GM12878 (cell line): Measurements from ENCODE around the gene GTPBP6. TPM values are rescaled to one million over a fixed set of nuclear protein-coding genes. Genes with fewer than 3 reads are reported as not detected.
"Not testable (repeated sequence)": the region's sequence is repeated elsewhere in the genome, so short reads cannot be mapped to it uniquely, and the experiment has no call there.

Source experiments
- ATAC-seq: fragments of 200-7000 bp; cut with Tn5 transposase; 3 replicates; pipeline ENCODE4 v1.9.1; 2020; ENCODE audit warnings: mild to moderate bottlenecking, moderate library complexity
- BruUV-seq: library from RNA; stranded (reverse); fragments of 400-500 nt; replicated peaks from 2 replicates; lab custom pipeline; 2021; lab: Mats Ljungman, UMichigan
- CTCF ChIA-PET: fragments of 300-600 bp; sonication (Branson Sonifier 250); formaldehyde crosslinking; extraction: SDS; loops from one replicate; lab custom pipeline; 2021; ENCODE audit warnings: inconsistent platforms; lab: Yijun Ruan, JAX
- POLR2A ChIA-PET: fragments of 350-600 bp; formaldehyde crosslinking; extraction: SDS; loops from one replicate; lab custom pipeline; 2021; ENCODE audit warnings: inconsistent platforms; lab: Charles Lee
- RAD21 ChIA-PET: fragments of 300-600 bp; sonication (Branson Sonifier 250); formaldehyde crosslinking; loops from one replicate; lab custom pipeline; 2023; ENCODE audit warnings: antibody characterized with exemption; ENCODE audit not compliant: unreplicated experiment; lab: Charles Lee
- SMC1A ChIA-PET: fragments of 300-600 bp; sonication (Branson Sonifier 250); formaldehyde crosslinking; loops from one replicate; lab custom pipeline; 2023; ENCODE audit not compliant: unreplicated experiment, uncharacterized antibody; lab: Charles Lee
- DNase-seq: peaks from one replicate; pipeline ENCODE4 v3.0.0-alpha.2; 2011; ENCODE audit warnings: low read depth, low spot score
- FAIRE-seq: peaks from 3 replicates; lab custom pipeline; 2011; peaks lifted over from hg19 to GRCh38; lab: Jason Lieb, UNC
- H2AFZ ChIP-seq: 2 replicates; pipeline ENCODE4 v1.6.0; 2011; ENCODE audit warnings: low read depth, low read length, control low read depth; ENCODE audit not compliant: control insufficient read depth
- H3K27ac ChIP-seq: 2 replicates; pipeline ENCODE4 v1.5.1; 2011; ENCODE audit warnings: control low read depth; ENCODE audit not compliant: control insufficient read depth, insufficient read depth
- H3K27me3 ChIP-seq, 2 experiments: replicated peaks in 1 of 2; 2 replicates each; pipeline versions ENCODE4 v1.6.0 to v1.6.1; 2011; ENCODE audit warnings: low read length in 1 of 2; ENCODE audit not compliant: control insufficient read depth in 2 of 2, insufficient read depth in 2 of 2
- H3K36me3 ChIP-seq, 2 experiments: 2 replicates each; pipeline ENCODE4 v1.5.1; 2011; ENCODE audit warnings: low read length in 1 of 2; ENCODE audit not compliant: control insufficient read depth in 2 of 2, insufficient read depth in 2 of 2
- H3K4me1 ChIP-seq: 2 replicates; pipeline ENCODE4 v1.6.1; 2011; ENCODE audit warnings: mild to moderate bottlenecking, low read length, moderate library complexity, mixed read lengths; ENCODE audit not compliant: control insufficient read depth, insufficient read depth
- H3K4me2 ChIP-seq: 2 replicates; pipeline ENCODE4 v1.6.0; 2011; ENCODE audit warnings: control low read depth; ENCODE audit not compliant: control insufficient read depth, insufficient read depth
- H3K4me3 ChIP-seq: fragments of 200-600 bp; sonication (generic); 2 replicates; pipeline ENCODE4 v1.5.1; 2016
- H3K79me2 ChIP-seq: 2 replicates; pipeline ENCODE4 v1.6.0; 2011; ENCODE audit warnings: low read length; ENCODE audit not compliant: control insufficient read depth, insufficient read depth
- H3K9ac ChIP-seq: 2 replicates; pipeline ENCODE4 v1.8.0; 2011; ENCODE audit warnings: low read length, control low read depth, mixed read lengths; ENCODE audit not compliant: control insufficient read depth, insufficient read depth
- H3K9me3 ChIP-seq: replicated peaks from 3 replicates; pipeline ENCODE4 v1.5.1; 2011; ENCODE audit warnings: mild to moderate bottlenecking, low read length; ENCODE audit not compliant: control insufficient read depth, insufficient read depth
- H4K20me1 ChIP-seq: 2 replicates; pipeline ENCODE4 v1.6.0; 2011; ENCODE audit not compliant: control insufficient read depth, insufficient read depth
- ATF7 ChIP-seq: fragments of 450-650 bp; IDR thresholded peaks from 2 replicates; pipeline ENCODE4 v1.6.1; 2016; ENCODE audit warnings: low read depth, mild to moderate bottlenecking
- NBN ChIP-seq: fragments of 450-650 bp; IDR thresholded peaks from 2 replicates; pipeline ENCODE4 v1.6.1; 2016
- WGBS: methylation state at CpG from one replicate; pipeline ENCODE4 v1.1.6; 2016; ENCODE audit warnings: low lambda C conversion rate; ENCODE audit not compliant: insufficient replicate concordance, insufficient coverage; ENCODE audit errors: missing lambda C conversion rate; 5-methylcytosine and 5-hydroxymethylcytosine counted together
- in situ Hi-C: fragments of 300-500 bp; cut with MboI; formaldehyde crosslinking; loops from 9 replicates; pipeline ENCODE4 v1.14.3; 2018; ENCODE audit warnings: mixed read lengths
- intact Hi-C: fragments of 100-400 bp; cut with micrococcal nuclease; formaldehyde crosslinking; loops from one replicate; pipeline ENCODE4 v1.14.2; 2022; ENCODE audit not compliant: unreplicated experiment
- polyA plus RNA-seq, 11 experiments: library from polyadenylated mRNA; depleted of rRNA in 4 of 11; unstranded in 6 of 11; stranded (reverse) in 5 of 11; fragments of >200 nt; fragmentation: Nextera tagmentation in 4 of 11; fragmentation: Illumina TruSeq in 1 of 11; extraction: Ambion mirVana in 4 of 11; extraction: Trizol in 1 of 11; gene quantifications; 1 replicate in 1 of 11; 2 replicates in 10 of 11; pipeline versions ENCODE4 v1.2.1 to v1.2.3, GENCODE V29; 2011 to 2016; ENCODE audit warnings: inconsistent platforms in 2 of 11, missing spikeins in 2 of 11, low read depth in 1 of 11
- total RNA-seq, 4 experiments: library from RNA; depleted of rRNA in 3 of 4; stranded (reverse); fragments of >200 nt in 3 of 4; fragmentation: Illumina TruSeq in 1 of 4; extraction: Trizol in 1 of 4; gene quantifications; 2 replicates each; pipeline versions ENCODE4 v1.2.1 to v1.2.3, GENCODE V29; 2013 to 2021
- TF ChIP-seq, protein P1 (sequence below): fragments of 450-650 bp; IDR thresholded peaks from 2 replicates; pipeline ENCODE4 v1.6.1; 2016; ENCODE audit warnings: mild to moderate bottlenecking

Gene GTPBP6
- total and polyA plus RNA-seq, 10 of the 15 experiments (the other 5 are each of a cell fraction or from before 2014, with no cell fraction given) = 0.31 to 71.0 (median 21.1) TPM

DNA sequence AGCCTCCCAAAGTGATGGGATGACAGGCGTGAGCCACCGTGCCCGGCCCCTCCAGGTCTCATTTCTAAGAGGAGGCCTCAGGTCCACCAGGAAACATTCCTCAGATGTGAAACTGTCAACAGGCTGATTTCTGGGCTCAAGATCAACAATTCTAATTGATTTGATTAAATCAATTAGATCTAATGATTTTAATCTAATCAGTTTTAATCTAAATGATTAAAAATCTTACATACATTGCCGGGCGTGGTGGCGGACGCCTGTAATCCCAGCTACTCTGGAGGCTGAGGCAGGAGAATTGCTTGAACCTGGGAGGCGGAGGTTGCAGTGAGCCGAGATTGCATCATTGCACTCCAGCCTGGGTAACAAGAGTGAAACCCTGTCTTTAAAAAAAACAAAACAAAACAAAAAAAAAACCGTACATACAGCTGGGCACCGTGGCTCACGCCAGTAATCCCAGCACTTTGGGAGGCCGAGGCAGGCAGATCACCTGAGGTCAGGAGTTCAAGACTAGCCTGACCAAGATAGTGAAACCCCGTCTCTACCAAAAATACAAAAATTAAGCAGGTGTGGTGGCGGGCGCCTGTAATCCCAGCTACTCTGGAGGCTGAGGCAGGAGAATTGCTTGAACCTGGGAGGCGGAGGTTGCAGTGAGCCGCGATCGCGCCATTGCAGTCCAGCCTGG is 36.5 kb downstream of the GTPBP6 start:
- H3K4me2 ChIP-seq = peak overlapping the region; percentile 59; the same call in 1 of the 2 replicates
- H3K9ac ChIP-seq, H3K36me3 ChIP-seq, H3K27me3 ChIP-seq, FAIRE-seq, POLR2A ChIA-PET, H3K9me3 ChIP-seq, H2AFZ ChIP-seq, ATAC-seq, CTCF ChIA-PET, H4K20me1 ChIP-seq, H3K79me2 ChIP-seq, SMC1A ChIA-PET, H3K27ac ChIP-seq, DNase-seq, BruUV-seq, in situ Hi-C loops, RAD21 ChIA-PET: not testable (repeated sequence)
- TF ChIP-seq, protein P1, sequence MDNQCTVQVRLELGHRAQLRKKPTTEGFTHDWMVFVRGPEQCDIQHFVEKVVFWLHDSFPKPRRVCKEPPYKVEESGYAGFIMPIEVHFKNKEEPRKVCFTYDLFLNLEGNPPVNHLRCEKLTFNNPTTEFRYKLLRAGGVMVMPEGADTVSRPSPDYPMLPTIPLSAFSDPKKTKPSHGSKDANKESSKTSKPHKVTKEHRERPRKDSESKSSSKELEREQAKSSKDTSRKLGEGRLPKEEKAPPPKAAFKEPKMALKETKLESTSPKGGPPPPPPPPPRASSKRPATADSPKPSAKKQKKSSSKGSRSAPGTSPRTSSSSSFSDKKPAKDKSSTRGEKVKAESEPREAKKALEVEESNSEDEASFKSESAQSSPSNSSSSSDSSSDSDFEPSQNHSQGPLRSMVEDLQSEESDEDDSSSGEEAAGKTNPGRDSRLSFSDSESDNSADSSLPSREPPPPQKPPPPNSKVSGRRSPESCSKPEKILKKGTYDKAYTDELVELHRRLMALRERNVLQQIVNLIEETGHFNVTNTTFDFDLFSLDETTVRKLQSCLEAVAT = peak; percentile 77
- 0 out of 2 replicates have a peak, but pooled peaks have one; percentile 30 for TF ChIP-seq ATF7
- peak; percentile 52; the same call in 1 of the 2 replicates for TF ChIP-seq NBN
- H3K4me1 ChIP-seq = peaks cover 11% of the 10 kb centered on the region
- H3K4me3 ChIP-seq = peak overlapping the region; percentile 29; the same call in 1 of the 2 replicates
- 81% methylated on average over 17 of the region's 21 CpGs for WGBS
- intact Hi-C loops = loop anchor here (5.0 kb wide), 1 partner anchor 35 kb away; the partner anchor contains the start of gene GTPBP6
